ENCODE data around the gene COL8A1. TPM values are rescaled to one million over a fixed set of nuclear protein-coding genes. Genes with fewer than 3 reads are reported as not detected.
A peak's percentile ranks its signal among the peaks of the same experiment; 100 is the strongest.
"Not testable (repeated sequence)": the region's sequence is repeated elsewhere in the genome, so short reads cannot be mapped to it uniquely, and the experiment has no call there.

COL8A1 gene
- 100 to 1,000 TPM in 1 of 8 experiments, 10 to 100 TPM in 1, 1 to 10 TPM in 2, under 1 TPM in 4; 0.05 to 156 (median 2.5) TPM for total RNA-seq

DNA sequence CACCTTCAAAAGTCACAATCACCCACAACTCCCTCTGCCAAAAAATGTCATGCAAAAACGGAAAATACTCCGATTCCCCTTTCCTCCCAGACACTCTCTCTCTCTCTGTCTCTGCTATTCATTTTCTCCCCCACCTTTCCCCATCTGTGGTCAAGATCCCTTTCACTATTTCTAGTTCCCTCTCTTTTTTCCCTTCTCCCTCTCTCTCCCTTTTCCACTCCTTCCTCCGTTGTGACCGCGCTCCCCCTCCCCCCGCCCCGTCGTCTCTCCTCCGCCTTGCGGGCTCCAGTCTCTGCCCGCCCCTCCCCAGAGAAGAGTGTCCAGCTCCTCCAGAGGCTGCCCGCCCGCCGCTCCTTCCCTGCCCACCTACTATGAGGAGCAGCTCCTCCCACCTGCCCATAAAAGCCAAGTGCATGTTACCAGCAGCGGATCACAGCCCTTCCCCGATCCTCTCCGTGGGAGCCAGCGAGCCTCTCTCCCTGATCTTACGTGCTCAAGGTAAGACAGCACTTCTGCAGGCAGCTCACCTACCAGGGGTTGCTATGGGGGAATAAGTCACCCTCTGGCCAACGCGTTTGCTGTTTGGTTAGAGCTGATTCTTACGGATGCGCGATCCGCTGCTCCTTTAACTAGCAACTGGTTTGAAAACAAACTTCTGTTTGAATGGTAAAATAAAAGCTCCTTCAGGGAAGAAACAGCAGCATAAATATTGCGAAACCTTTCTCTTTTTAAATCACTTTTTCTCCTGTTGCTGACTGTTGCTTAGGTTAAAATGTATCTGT is at the start of gene COL8A1:
COL8A1 (plus strand) TSS at position 428 of the 782 bp plus-strand sequence. CDS start 152,089 bp downstream, outside the sequence.
- peak; percentile 31 to 76 (median 63) for ATAC-seq (replicated peaks in 6 of 8)
- H3K4me1 ChIP-seq (replicated peaks in 1 of 2): peaks cover 3 to 11% of the 10 kb centered on the region in 2 donors
- H3K27ac ChIP-seq: no peak within 1 kb of the TSS
- H3K4me3 ChIP-seq: peak within 1 kb of the TSS in 4 of 5 donors; percentile 4 to 24 (median 18)
- in situ Hi-C loops (cut with MboI; ENCODE audit: low pct_unique_long_range_greater_than_20kb in 2 of 9, low sequenced_read_pairs in 9 of 9, unreplicated experiment in 9 of 9): no loop called here
- 0 to 60% (median 17%) methylated on average over 1 to 10 of the region's 26 CpGs; no CpG with 5 or more reads in 2 of the 10 experiments for WGBS, 10 experiments

DNA sequence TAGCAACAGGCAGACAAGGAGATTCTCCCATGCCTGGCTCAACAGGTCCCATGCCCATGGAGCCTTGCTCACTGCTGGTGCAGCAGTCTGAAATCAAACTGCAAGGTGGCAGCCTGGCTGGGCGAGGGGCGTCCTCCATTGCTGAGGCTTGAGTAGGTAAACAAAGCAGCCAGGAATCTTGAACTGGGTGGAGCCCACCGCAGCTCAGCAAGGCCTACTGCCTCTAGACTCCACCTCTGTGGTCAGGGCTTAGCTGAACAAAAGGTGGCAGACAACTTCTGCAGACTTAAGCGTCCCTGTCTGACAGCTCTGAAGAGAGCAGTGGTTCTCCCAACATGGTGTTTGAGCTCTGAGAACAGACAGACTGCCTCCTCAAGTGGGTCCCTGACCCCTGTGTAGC is 49.2 kb upstream of the COL8A1 start:
- H3K27ac ChIP-seq; H3K4me1 ChIP-seq (replicated peaks in 1 of 2); H3K4me3 ChIP-seq; ATAC-seq (replicated peaks in 6 of 8); in situ Hi-C loops (cut with MboI; ENCODE audit: low pct_unique_long_range_greater_than_20kb in 2 of 9, low sequenced_read_pairs in 9 of 9, unreplicated experiment in 9 of 9): not testable (repeated sequence)
- WGBS, 10 experiments: 50% methylated on average over 1 of the region's 4 CpGs; no CpG with 5 or more reads in 9 of the 10 experiments

DNA sequence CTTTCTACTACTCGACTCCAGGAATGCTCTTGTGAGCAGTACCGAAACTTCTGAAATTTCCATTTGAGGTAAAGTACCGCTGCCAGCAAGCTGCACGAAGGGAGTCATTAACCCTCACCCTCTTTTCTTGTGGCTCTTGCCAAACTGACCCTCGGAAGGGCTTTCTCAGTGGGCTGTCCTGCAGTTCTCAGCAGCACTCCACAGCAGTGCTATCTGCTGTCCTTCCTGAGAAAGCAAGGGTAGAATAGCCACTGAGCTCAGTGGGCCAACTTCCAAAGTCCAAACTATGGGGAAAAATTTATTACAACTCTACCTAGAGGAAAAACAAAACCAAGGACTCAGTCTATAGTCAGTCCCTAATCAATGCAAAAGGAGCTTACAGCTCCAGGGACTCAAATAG is 38.5 kb upstream of the COL8A1 start:
- WGBS, 10 experiments: 40 to 95% (median 73%) methylated on average over 1 to 5 of the region's 5 CpGs; no CpG with 5 or more reads in 3 of the 10 experiments
- H3K4me1 ChIP-seq (replicated peaks in 1 of 2): no peaks in the 10 kb centered on the region
- H3K4me3 ChIP-seq: no peak overlapping the region
- no peak for ATAC-seq (replicated peaks in 6 of 8)
- in situ Hi-C loops (cut with MboI; ENCODE audit: low pct_unique_long_range_greater_than_20kb in 2 of 9, low sequenced_read_pairs in 9 of 9, unreplicated experiment in 9 of 9): no loop called here
- H3K27ac ChIP-seq: no peak overlapping the region

DNA sequence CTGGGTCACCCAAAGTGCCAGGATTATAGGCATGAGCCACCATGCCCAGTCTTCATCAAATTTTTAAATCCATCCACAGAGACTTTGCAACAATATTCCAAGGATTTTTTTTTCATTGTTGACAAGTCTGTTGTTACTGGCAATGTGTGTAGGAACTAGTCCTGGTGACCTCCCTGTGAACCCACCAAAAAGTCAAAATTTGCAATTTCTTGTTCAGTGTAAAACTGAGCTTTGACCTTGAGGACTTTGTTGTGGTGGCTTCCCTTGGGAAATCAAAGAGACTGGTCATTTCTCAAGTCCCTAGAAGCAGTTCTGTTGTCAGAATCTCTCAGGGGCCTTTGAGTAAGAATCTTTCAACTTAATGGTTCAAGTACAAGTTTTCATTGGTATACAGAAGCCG is 36.9 kb upstream of the COL8A1 start:
- Histone ChIP-seq H3K4me3 (no peak overlapping the region), H3K4me1 (replicated peaks in 1 of 2) (no peaks in the 10 kb centered on the region), H3K27ac (no peak overlapping the region)
- WGBS, 10 experiments: 40 to 100% (median 85%) methylated on average over 1 of the region's 1 CpG; no CpG with 5 or more reads in 2 of the 10 experiments
- in situ Hi-C loops (cut with MboI; ENCODE audit: low pct_unique_long_range_greater_than_20kb in 2 of 9, low sequenced_read_pairs in 9 of 9, unreplicated experiment in 9 of 9): no loop called here
- no peak for ATAC-seq (replicated peaks in 6 of 8)

DNA sequence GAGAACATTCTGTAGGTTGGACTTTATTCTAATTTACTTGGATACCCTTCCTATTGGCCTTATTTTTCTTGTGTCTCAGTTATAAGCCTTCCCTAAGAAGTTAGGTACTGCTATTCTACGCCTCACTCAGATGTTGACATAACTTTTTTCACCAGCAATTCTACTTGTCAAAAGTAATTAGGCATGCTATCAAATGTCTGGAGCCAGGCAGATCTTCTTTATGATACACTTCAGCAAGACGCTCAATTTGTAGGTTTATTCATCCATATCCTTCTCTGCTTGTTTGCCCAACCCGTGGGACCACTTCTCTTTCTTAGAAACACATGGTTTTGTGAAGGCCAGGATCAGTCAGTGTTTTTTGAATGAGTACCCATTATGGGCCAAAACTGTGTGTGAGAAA is 36.2 kb upstream of the COL8A1 start:
- H3K4me1 ChIP-seq (replicated peaks in 1 of 2): no peaks in the 10 kb centered on the region
- in situ Hi-C loops (cut with MboI; ENCODE audit: low pct_unique_long_range_greater_than_20kb in 2 of 9, low sequenced_read_pairs in 9 of 9, unreplicated experiment in 9 of 9): no loop called here
- H3K27ac ChIP-seq: no peak overlapping the region
- no peak for ATAC-seq (replicated peaks in 6 of 8)
- H3K4me3 ChIP-seq: no peak overlapping the region
- 71 to 94% (median 83%) methylated on average over 1 to 3 of the region's 3 CpGs; no CpG with 5 or more reads in 2 of the 10 experiments for WGBS, 10 experiments

DNA sequence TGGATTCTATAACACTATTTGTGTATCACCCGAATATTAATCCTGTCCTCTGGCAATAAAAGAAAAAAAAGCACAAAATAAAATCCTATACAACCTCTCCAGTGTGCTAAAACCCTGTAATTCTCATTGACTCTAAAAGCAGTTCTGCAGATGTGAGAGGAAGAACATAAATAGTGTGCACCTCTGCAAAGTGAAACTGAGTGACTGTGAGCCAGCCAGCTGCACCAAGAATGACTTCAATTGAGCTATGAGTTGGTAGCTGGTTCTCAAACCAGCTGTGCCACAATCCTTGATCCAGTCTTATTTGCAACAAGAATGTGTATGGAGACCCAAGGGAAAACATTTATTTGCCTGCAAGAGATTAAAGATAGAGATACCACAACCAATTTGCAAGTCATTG is 31.2 kb upstream of the COL8A1 start:
- no peak for ATAC-seq (replicated peaks in 6 of 8)
- H3K4me3 ChIP-seq: no peak overlapping the region
- no peaks in the 10 kb centered on the region for H3K4me1 ChIP-seq (replicated peaks in 1 of 2)
- H3K27ac ChIP-seq: no peak overlapping the region
- in situ Hi-C loops (cut with MboI; ENCODE audit: low pct_unique_long_range_greater_than_20kb in 2 of 9, low sequenced_read_pairs in 9 of 9, unreplicated experiment in 9 of 9): no loop called here
- 43 to 100% (median 83%) methylated on average over 1 of the region's 1 CpG; no CpG with 5 or more reads in 4 of the 10 experiments for WGBS, 10 experiments

DNA sequence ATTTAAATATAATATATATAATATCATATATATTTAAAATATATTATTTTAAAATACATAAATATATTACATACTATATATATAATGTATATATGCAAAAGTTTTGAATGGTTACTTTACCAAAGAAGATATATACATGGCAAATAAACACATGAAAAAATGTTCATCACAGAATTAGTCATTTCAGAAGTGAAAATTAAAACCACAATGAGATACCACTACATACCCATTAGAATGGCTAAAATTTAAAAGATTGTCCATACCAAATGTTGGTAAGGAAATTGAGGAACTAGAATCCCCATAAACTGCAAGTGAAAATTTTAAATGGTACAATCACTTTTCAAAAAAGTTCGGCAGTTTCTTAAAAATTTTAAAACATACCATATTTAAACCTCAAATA is 23.6 kb upstream of the COL8A1 start:
- WGBS, 10 experiments: 44 to 100% (median 78%) methylated on average over 1 of the region's 1 CpG; no CpG with 5 or more reads in 3 of the 10 experiments
- in situ Hi-C loops (cut with MboI; ENCODE audit: low pct_unique_long_range_greater_than_20kb in 2 of 9, low sequenced_read_pairs in 9 of 9, unreplicated experiment in 9 of 9): no loop called here
- Histone ChIP-seq H3K27ac (no peak overlapping the region), H3K4me1 (replicated peaks in 1 of 2) (no peaks in the 10 kb centered on the region), H3K4me3 (no peak overlapping the region)
- no peak for ATAC-seq (replicated peaks in 6 of 8)

DNA sequence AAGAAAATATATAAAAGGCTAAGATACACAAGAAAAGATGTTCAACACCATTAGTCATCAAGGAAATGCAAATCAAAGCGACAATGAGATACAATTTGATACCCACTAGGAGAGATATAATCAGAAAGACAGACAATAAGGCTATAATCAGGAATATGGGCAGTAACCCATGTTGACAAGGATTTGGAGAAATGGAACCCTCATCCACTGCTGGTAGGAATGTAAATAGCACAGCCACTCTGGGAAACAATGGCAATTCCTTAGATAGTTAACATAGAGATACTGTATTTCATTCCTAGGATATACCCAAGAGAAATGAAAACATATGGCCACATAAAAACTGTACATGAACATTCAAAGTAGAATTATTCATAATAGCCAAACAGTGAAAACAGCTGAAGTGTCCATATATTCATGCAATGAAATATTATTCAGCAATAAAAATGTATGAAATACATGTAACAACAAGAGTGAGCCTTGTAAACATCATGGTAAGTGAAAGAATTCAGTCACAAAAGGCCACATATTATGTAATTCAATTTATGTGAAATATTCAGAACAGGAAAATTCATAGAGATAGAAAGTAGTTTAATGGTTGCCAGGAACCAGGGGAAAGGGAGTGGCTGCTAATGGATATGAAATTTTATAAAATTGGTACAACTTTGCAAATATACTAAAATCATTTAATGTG is 18.2 kb upstream of the COL8A1 start:
- WGBS, 10 experiments: 0 to 100% (median 10%) methylated on average over 1 of the region's 1 CpG; no CpG with 5 or more reads in 3 of the 10 experiments
- Histone ChIP-seq H3K4me1 (replicated peaks in 1 of 2) (no peaks in the 10 kb centered on the region), H3K27ac (no peak overlapping the region), H3K4me3 (no peak overlapping the region)
- in situ Hi-C loops (cut with MboI; ENCODE audit: low pct_unique_long_range_greater_than_20kb in 2 of 9, low sequenced_read_pairs in 9 of 9, unreplicated experiment in 9 of 9): no loop called here
- peak in 4 of 8 experiments; percentile 6 to 92 (median 52) for ATAC-seq (replicated peaks in 6 of 8)

DNA sequence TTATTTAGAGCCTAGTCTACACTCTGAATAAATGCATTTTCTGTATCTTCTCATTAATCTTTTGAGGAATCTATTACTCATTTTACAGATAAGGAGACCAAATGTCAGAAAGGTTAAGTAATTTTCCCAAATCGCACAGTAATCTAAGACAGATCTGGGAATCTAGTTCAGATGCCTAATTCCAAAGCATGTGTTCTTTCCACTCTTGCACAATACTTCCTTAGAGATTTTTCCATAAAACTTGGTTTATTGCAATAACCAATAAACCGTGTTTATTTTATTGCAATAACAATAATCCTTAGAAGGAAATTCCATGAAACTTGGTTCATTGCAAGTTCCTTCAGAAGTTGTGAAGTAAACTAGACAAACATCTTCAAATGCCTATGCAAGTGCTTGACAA is 17.4 kb upstream of the COL8A1 start:
- in situ Hi-C loops (cut with MboI; ENCODE audit: low pct_unique_long_range_greater_than_20kb in 2 of 9, low sequenced_read_pairs in 9 of 9, unreplicated experiment in 9 of 9): no loop called here
- no peaks in the 10 kb centered on the region for H3K4me1 ChIP-seq (replicated peaks in 1 of 2)
- no peak overlapping the region for H3K4me3 ChIP-seq
- no peak for ATAC-seq (replicated peaks in 6 of 8)
- H3K27ac ChIP-seq: no peak overlapping the region
- 0 to 95% (median 52%) methylated on average over 1 to 2 of the region's 2 CpGs; no CpG with 5 or more reads in 1 of the 10 experiments for WGBS, 10 experiments

DNA sequence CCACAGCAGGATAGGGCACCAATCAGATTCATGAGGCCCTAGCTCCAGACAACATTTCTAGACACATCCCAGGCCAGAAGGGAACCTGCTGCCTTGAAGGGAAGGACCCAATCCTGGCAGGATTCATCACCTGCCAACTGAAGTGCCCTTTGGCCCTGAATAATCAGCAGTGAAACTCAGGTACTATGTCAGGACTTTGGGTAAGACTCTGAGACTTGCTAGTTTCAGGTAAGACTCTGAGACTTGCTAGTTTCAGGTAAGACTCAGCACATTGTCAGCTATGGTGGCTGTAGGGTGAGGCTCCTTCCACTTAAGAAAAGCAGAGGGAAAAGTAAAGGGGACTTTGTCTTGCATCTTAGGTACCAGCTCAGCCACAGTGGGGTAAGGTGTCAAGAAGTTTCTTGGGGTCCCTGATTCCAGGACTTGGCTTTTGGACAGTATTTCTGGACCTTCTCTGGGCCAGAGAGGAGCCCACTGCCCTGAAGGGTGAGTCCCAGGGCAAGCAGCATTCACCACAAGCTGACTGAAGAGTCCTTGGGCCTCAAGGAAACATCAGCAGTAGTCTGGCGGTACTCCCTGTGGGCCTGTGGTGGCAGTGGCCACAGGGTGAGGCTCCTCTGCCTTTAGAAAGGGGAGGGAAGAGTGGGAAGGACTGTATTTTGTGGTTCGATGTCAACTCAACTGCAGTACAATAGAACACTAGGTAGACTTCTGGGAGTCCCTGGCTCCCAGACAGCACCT is 13.7 kb upstream of the COL8A1 start:
- 86 to 100% (median 92%) methylated on average over 1 to 2 of the region's 2 CpGs; no CpG with 5 or more reads in 7 of the 10 experiments for WGBS, 10 experiments
- H3K27ac ChIP-seq: no peak overlapping the region
- ATAC-seq (replicated peaks in 6 of 8): no peak
- H3K4me3 ChIP-seq: no peak overlapping the region
- in situ Hi-C loops (cut with MboI; ENCODE audit: low pct_unique_long_range_greater_than_20kb in 2 of 9, low sequenced_read_pairs in 9 of 9, unreplicated experiment in 9 of 9): no loop called here
- H3K4me1 ChIP-seq (replicated peaks in 1 of 2): no peaks in the 10 kb centered on the region

DNA sequence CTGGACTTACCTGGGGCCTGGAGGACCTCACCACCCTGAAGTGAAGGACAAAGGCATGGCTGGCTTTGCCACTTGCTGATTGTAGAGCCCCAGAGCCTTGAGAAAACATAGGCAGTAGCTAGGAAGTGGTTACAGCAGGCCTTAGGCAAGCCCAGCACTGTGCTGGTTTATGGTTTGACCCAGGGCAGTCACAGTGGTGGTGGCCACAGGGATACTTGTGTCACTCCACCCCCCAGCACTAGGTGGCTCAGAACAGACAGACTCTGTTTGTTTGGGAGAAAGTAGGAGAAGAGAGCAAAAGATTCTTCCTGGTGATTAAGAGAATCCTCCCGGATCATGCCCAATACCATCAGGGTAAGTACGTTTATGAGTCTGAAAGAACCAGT is 13.2 kb upstream of the COL8A1 start:
- no peak for ATAC-seq (replicated peaks in 6 of 8)
- 95 to 100% methylated on average over 1 to 2 of the region's 2 CpGs; no CpG with 5 or more reads in 8 of the 10 experiments for WGBS, 10 experiments
- Histone ChIP-seq H3K4me3 (no peak overlapping the region), H3K4me1 (replicated peaks in 1 of 2) (no peaks in the 10 kb centered on the region), H3K27ac (no peak overlapping the region)
- in situ Hi-C loops (cut with MboI; ENCODE audit: low pct_unique_long_range_greater_than_20kb in 2 of 9, low sequenced_read_pairs in 9 of 9, unreplicated experiment in 9 of 9): no loop called here

DNA sequence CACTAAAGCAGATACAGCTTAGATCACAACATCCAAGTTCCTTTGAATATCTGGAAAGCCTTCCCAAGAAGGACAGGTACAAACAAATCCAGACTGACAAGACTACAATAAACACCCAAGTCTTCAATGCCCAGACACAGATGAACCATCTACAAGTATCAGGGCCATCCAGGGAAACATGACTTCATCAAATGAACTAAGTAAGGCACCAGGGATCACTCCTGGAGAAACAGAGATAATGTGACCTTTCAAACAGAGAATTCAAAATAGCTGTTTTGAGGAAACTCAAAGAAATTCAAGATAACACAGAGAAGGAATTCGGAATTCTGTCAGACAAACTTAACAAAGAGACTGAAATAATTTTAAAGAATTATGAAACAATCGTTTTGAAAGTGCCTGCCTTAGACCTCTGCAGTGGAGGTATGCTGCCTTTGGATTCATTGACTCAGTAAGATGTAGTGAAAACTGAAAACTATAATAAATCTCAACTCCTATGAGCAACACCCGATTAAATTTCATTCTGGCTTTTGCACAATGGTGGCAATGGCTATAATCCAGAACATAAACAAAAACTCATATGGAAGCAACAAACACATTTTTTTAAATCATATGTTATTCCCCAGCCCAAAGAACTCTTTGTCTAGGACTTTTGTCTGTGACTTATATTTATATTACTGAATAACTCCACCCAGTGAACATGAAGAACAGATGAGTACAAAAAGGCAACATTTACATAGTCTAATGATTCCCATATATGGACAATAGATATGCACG is 12.6 kb upstream of the COL8A1 start:
- no peaks in the 10 kb centered on the region for H3K4me1 ChIP-seq (replicated peaks in 1 of 2)
- in situ Hi-C loops (cut with MboI; ENCODE audit: low pct_unique_long_range_greater_than_20kb in 2 of 9, low sequenced_read_pairs in 9 of 9, unreplicated experiment in 9 of 9): no loop called here
- WGBS, 10 experiments: 13 to 86% (median 62%) methylated on average over 1 to 4 of the region's 4 CpGs
- H3K4me3 ChIP-seq: no peak overlapping the region
- no peak overlapping the region for H3K27ac ChIP-seq
- peak in 3 of 8 experiments; percentile 89 to 95 (median 91) for ATAC-seq (replicated peaks in 6 of 8)

All from motor neuron (in vitro differentiated cells).